GM21367 (cell line): ENCODE data around the gene APBA2.
"Not testable (repeated sequence)": the region's sequence is repeated elsewhere in the genome, so short reads cannot be mapped to it uniquely, and the experiment has no call there.

ENCODE experiments used
- ATAC-seq: cut with Tn5 transposase; IDR thresholded peaks from one replicate; pipeline ENCODE4 v1.9.1; 2021; ENCODE audit not compliant: unreplicated experiment

The APBA2 gene

GRCh38 chr15:29142129-29142747, 256.5 kb downstream of the APBA2 start:
- ATAC-seq: no peak

- ATAC-seq: no peak
These were observed 257.5 kb downstream of the APBA2 start for GRCh38 chr15:29143293-29143692.

- no peak for ATAC-seq
These were observed 258.3 kb downstream of the APBA2 start for GRCh38 chr15:29143909-29144635.

GRCh38 chr15:29149738-29150075, 263.9 kb downstream of the APBA2 start:
- ATAC-seq: no peak

- no peak for ATAC-seq
These were observed 265.0 kb downstream of the APBA2 start for GRCh38 chr15:29150515-29151483.

GRCh38 chr15:29151484-29151857, 265.7 kb downstream of the APBA2 start:
- ATAC-seq: no peak

- ATAC-seq: no peak
These were observed 270.7 kb downstream of the APBA2 start for GRCh38 chr15:29156521-29156920.

- ATAC-seq: no peak
These were observed 274.1 kb downstream of the APBA2 start for GRCh38 chr15:29159771-29160455.

- no peak for ATAC-seq
These were observed 276.6 kb downstream of the APBA2 start for GRCh38 chr15:29162411-29162810.

GRCh38 chr15:29167122-29167521, 281.3 kb downstream of the APBA2 start:
- not testable (repeated sequence) for ATAC-seq
